Endothelial cell of umbilical vein (primary cell): ENCODE results near the gene MTM1. TPM values are rescaled to one million over a fixed set of nuclear protein-coding genes. Genes with fewer than 3 reads are reported as not detected.
A peak's percentile ranks its signal among the peaks of the same experiment; 100 is the strongest.

Experiments used
- BruUV-seq: library from RNA; stranded (reverse); fragments of 400-500 nt; replicated peaks from 2 replicates; lab custom pipeline; 2021; lab: Mats Ljungman, UMichigan
- CTCF ChIA-PET: fragments of 300-600, 350-600 bp; sonication (Branson Sonifier 250); formaldehyde crosslinking; loops from one replicate; lab custom pipeline; 2021; ENCODE audit warnings: antibody characterized with exemption, inconsistent platforms; lab: Charles Lee
- POLR2A ChIA-PET: fragments of 300-600, 350-600 bp; sonication (Branson Sonifier 250); formaldehyde crosslinking; loops from one replicate; lab custom pipeline; 2021; ENCODE audit warnings: antibody characterized with exemption, inconsistent platforms; lab: Charles Lee
- DNase-seq: peaks from one replicate; pipeline ENCODE4 v3.0.0-alpha.2; 2011; ENCODE audit warnings: low read depth, low spot score
- FAIRE-seq: peaks from 2 replicates; lab custom pipeline; 2011; peaks lifted over from hg19 to GRCh38; lab: Jason Lieb, UNC
- H2AFZ ChIP-seq: 2 replicates; pipeline ENCODE4 v1.6.0; 2012; ENCODE audit warnings: low read depth, low read length, control low read depth, inconsistent platforms
- H3K27ac ChIP-seq: 2 replicates; pipeline ENCODE4 v1.5.1; 2011; ENCODE audit warnings: low read depth, mild to moderate bottlenecking, control low read depth, low read length, moderate library complexity; ENCODE audit not compliant: insufficient read depth
- H3K27me3 ChIP-seq, 2 experiments: 2 replicates each; pipeline versions ENCODE4 v1.6.0 to v1.6.1; 2011; ENCODE audit warnings: low read length in 2 of 2, mixed read lengths in 1 of 2; ENCODE audit not compliant: control insufficient read depth in 2 of 2, insufficient read depth in 2 of 2
- H3K36me3 ChIP-seq, 2 experiments: 2 replicates in 1 of 2; 3 replicates in 1 of 2; pipeline ENCODE4 v1.5.1; 2011; ENCODE audit warnings: low read length in 2 of 2, mild to moderate bottlenecking in 1 of 2, moderate library complexity in 1 of 2; ENCODE audit not compliant: control insufficient read depth in 2 of 2, insufficient read depth in 2 of 2; ENCODE audit errors: extremely low read depth in 1 of 2
- H3K4me1 ChIP-seq: 3 replicates; pipeline ENCODE4 v1.5.1; 2011; ENCODE audit warnings: mild to moderate bottlenecking, low read length; ENCODE audit not compliant: control insufficient read depth, insufficient read depth; ENCODE audit errors: extremely low read depth
- H3K4me2 ChIP-seq: 2 replicates; pipeline ENCODE4 v1.6.1; 2011; ENCODE audit warnings: low read length, control low read depth, mixed read lengths; ENCODE audit not compliant: insufficient read depth
- H3K4me3 ChIP-seq, 3 experiments: fragments of 200-600 bp in 1 of 3; sonication (generic), shearing (Covaris generic) in 1 of 3; replicated peaks in 1 of 3; 2 replicates each; pipeline ENCODE4 v1.5.1; 2011 to 2016; ENCODE audit warnings: control low read depth in 3 of 3, low read length in 3 of 3, mild to moderate bottlenecking in 2 of 3, inconsistent platforms in 1 of 3, low read depth in 1 of 3, moderate library complexity in 1 of 3; ENCODE audit not compliant: insufficient read depth in 1 of 3
- H3K79me2 ChIP-seq: 2 replicates; pipeline ENCODE4 v1.6.0; 2012; ENCODE audit warnings: low read length, inconsistent platforms; ENCODE audit not compliant: control insufficient read depth, insufficient read depth
- H3K9ac ChIP-seq: replicated peaks from 2 replicates; pipeline ENCODE3; 2011; ENCODE audit warnings: low read length, control low read depth; ENCODE audit not compliant: insufficient read depth; ENCODE audit errors: extremely low read depth
- H3K9me1 ChIP-seq: replicated peaks from 3 replicates; pipeline ENCODE4 v1.6.0; 2011; ENCODE audit warnings: mild to moderate bottlenecking, low read length; ENCODE audit not compliant: control insufficient read depth, insufficient read depth; ENCODE audit errors: extremely low read depth
- H3K9me3 ChIP-seq: replicated peaks from 2 replicates; pipeline ENCODE4 v1.5.1; 2012; ENCODE audit warnings: low read length, inconsistent platforms; ENCODE audit not compliant: control insufficient read depth, insufficient read depth
- H4K20me1 ChIP-seq: replicated peaks from 2 replicates; pipeline ENCODE3; 2011; ENCODE audit warnings: mild to moderate bottlenecking, low read length; ENCODE audit not compliant: control insufficient read depth, insufficient read depth; ENCODE audit errors: extremely low read depth
- CTCF ChIP-seq, 2 donors: IDR thresholded peaks; 1 replicate in 1 of 2; 2 replicates in 1 of 2; pipeline ENCODE4 v1.5.1; 2011; ENCODE audit warnings: low read length in 2 of 2, mild to moderate bottlenecking in 2 of 2, moderate library complexity in 2 of 2, control low read depth in 1 of 2, inconsistent platforms in 1 of 2, low read depth in 1 of 2; ENCODE audit not compliant: insufficient read depth in 1 of 2; ENCODE audit errors: extremely low read depth in 1 of 2
- EZH2 ChIP-seq: IDR thresholded peaks from 2 replicates; pipeline ENCODE4 v1.6.1; 2012; ENCODE audit warnings: borderline replicate concordance, low read depth, mild to moderate bottlenecking, moderate library complexity, low read length, inconsistent platforms; ENCODE audit not compliant: severe bottlenecking
- FOS ChIP-seq: IDR thresholded peaks from 2 replicates; pipeline ENCODE4 v1.6.1; 2011; ENCODE audit warnings: mild to moderate bottlenecking, low read length, moderate library complexity, borderline replicate concordance; ENCODE audit not compliant: insufficient read depth
- GATA2 ChIP-seq: IDR thresholded peaks from 2 replicates; pipeline ENCODE4 v1.7.0; 2011; ENCODE audit warnings: low read depth, mild to moderate bottlenecking, moderate library complexity, mixed read lengths, low read length; ENCODE audit not compliant: insufficient read length, insufficient read depth
- JUN ChIP-seq: IDR thresholded peaks from 2 replicates; pipeline ENCODE4 v1.6.1; 2011; ENCODE audit warnings: borderline replicate concordance, low read depth; ENCODE audit not compliant: insufficient read length, insufficient read depth
- MAX ChIP-seq: IDR thresholded peaks from 2 replicates; pipeline ENCODE4 v1.6.1; 2011; ENCODE audit not compliant: insufficient read depth, insufficient read length
- MYC ChIP-seq: IDR thresholded peaks from one replicate; pipeline ENCODE4 v1.6.1; 2011; ENCODE audit warnings: mild to moderate bottlenecking, low read depth, low read length
- POLR2A ChIP-seq: IDR thresholded peaks from 2 replicates; pipeline ENCODE4 v1.6.1; 2012; ENCODE audit warnings: low read depth, mild to moderate bottlenecking, control low read depth, low read length
- POLR2AphosphoS5 ChIP-seq: IDR thresholded peaks from 2 replicates; pipeline ENCODE4 v1.6.1; 2012; ENCODE audit warnings: low read depth, mild to moderate bottlenecking, control low read depth, low read length, moderate library complexity; ENCODE audit not compliant: insufficient read depth
- dilution Hi-C: fragments of 300-500 bp; cut with MboI; formaldehyde crosslinking; loops from one replicate; pipeline ENCODE4 v1.15.0; 2019; ENCODE audit warnings: low sequenced_read_pairs; ENCODE audit not compliant: extremely low pct_ligation_motif_present
- intact Hi-C: fragments of 100-400 bp; cut with micrococcal nuclease; formaldehyde crosslinking; loops from one replicate; pipeline ENCODE4 v1.10.0; 2022
- polyA plus RNA-seq, 4 experiments: library from polyadenylated mRNA; depleted of rRNA in 3 of 4; stranded (reverse) in 3 of 4; unstranded in 1 of 4; fragments of >200 nt; gene quantifications; 2 replicates each; pipeline versions ENCODE4 v1.2.1 to v1.2.3, GENCODE V29; 2011 to 2012; ENCODE audit warnings: missing spikeins in 1 of 4
- total RNA-seq: library from RNA; stranded (reverse); gene quantifications from 2 replicates; pipeline ENCODE4 v1.2.3, GENCODE V29; 2021

MTM1 gene
- total and polyA plus RNA-seq, 2 donors (not counting 3 experiments of a cell fraction or from before 2014, with no cell fraction given) = 2.4 to 13.2 TPM

GRCh38 chrX:150547375-150548115, 20.9 kb upstream of the MTM1 start:
- no TSS peak for BruUV-seq
- Histone ChIP-seq H3K36me3 (no peaks in the 10 kb centered on the region), H3K9me1 (no peaks in the 10 kb centered on the region), H3K27me3 (no peaks in the 10 kb centered on the region), H2AFZ (peak overlapping the region; percentile 96), H3K27ac (no peak overlapping the region), H3K4me3 (peak overlapping the region in 1 of 3 experiments; percentile 14), H3K4me1 (peaks cover 9% of the 10 kb centered on the region), H3K79me2 (no peaks in the 10 kb centered on the region), H3K9ac (no peak overlapping the region), H3K9me3 (no peaks in the 10 kb centered on the region), H3K4me2 (peak overlapping the region; percentile 16), H4K20me1 (no peaks in the 10 kb centered on the region)
- TF ChIP-seq GATA2 (no peak), MAX (peak; percentile 31), FOS (no peak)
- ChIA-PET CTCF (no interaction called here), POLR2A (interaction anchor here (1.1 kb wide), 1 partner anchor 21 kb away, joined by 3 read pairs; no protein-coding TSS in a partner anchor)
- dilution Hi-C loops (no loop called here), intact Hi-C loops (loop anchor here (1.0 to 2.0 kb wide), 2 partner anchors 21 to 41 kb away; partner anchors contain the start of gene MTM1)
- DNase-seq (peak; percentile 47), FAIRE-seq (peak; percentile 87)

- dilution Hi-C loops = no loop called here
- Histone ChIP-seq H4K20me1 (no peaks in the 10 kb centered on the region), H3K36me3 (no peaks in the 10 kb centered on the region), H3K9me3 (no peaks in the 10 kb centered on the region), H2AFZ (peak overlapping the region; percentile 96), H3K27me3 (no peaks in the 10 kb centered on the region), H3K9me1 (no peaks in the 10 kb centered on the region), H3K27ac (no peak overlapping the region), H3K4me2 (peak overlapping the region; percentile 12), H3K4me1 (peaks cover 9% of the 10 kb centered on the region), H3K9ac (no peak overlapping the region), H3K79me2 (no peaks in the 10 kb centered on the region), H3K4me3 (no peak overlapping the region)
- ChIA-PET CTCF (interaction anchor here (1.1 kb wide), 1 partner anchor 10 kb away, joined by 3 read pairs; no protein-coding TSS in a partner anchor), POLR2A (no interaction called here)
- DNase-seq = no peak
- FAIRE-seq = no peak
- TF ChIP-seq JUN = no peak
- no peak for TF ChIP-seq FOS
- TF ChIP-seq CTCF (IDR thresholded peaks at IDR 0.05; ENCODE audit: extremely low read depth in 1 of 2, insufficient read depth in 1 of 2, low read depth in 1 of 2, low read length in 2 of 2) = no peak
- no peak for TF ChIP-seq POLR2A
- TF ChIP-seq GATA2 = no peak
- no peak for TF ChIP-seq MYC
- TF ChIP-seq EZH2 = no peak
- TF ChIP-seq POLR2AphosphoS5 = no peak
- TF ChIP-seq MAX = no peak
- BruUV-seq = no TSS peak
- intact Hi-C loops = loop anchor here (1.0 kb wide), 1 partner anchor 20 kb away; the partner anchor contains the start of gene MTM1
These were observed 20.2 kb upstream of the MTM1 start for GRCh38 chrX:150548251-150548650.
